Sigmoid colon (tissue), 4 donors: ENCODE data around the gene RMRP.

ENCODE experiments used
- POLR2A ChIP-seq, 2 donors: fragments of 450-650 bp; IDR thresholded peaks; one replicate each; pipeline ENCODE4 v1.6.1; 2016; ENCODE audit warnings: antibody characterized with exemption in 2 of 2, mild to moderate bottlenecking in 2 of 2, moderate library complexity in 2 of 2
- POLR2AphosphoS5 ChIP-seq, 4 donors: sonication (generic); formaldehyde crosslinking; IDR thresholded peaks; one replicate each; pipeline ENCODE4 v1.6.1; 2017; ENCODE audit warnings: antibody characterized with exemption in 4 of 4

DNA sequence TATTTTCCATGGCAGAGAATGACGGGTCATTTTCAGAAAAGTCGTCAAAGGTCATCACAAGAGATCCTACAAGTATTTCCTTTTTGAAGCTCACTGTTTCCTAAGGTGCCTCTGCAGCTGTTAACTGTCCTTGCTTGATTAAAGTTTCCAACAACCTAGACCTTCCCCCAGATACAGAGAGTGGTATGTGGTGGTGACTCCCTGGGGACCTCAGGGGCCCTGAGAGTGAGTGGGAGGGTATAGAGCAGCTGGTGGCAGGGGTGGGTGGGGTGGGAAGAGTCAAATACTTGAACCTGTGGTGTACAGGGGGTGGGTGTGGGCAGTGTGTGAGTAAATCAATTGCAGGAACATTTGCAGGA lies 38.0 kb downstream of the RMRP start:
- no peak for TF ChIP-seq POLR2AphosphoS5 (IDR thresholded peaks at IDR 0.05)
- no peak for TF ChIP-seq POLR2A (IDR thresholded peaks at IDR 0.05)
